ENCODE data around the gene RRP7A.
A peak's percentile ranks its signal among the peaks of the same experiment; 100 is the strongest.
"Not testable (repeated sequence)": the region's sequence is repeated elsewhere in the genome, so short reads cannot be mapped to it uniquely, and the experiment has no call there.

RRP7A gene

GRCh38 chr22:42493393-42493792 is 26.2 kb downstream of the RRP7A start:
- DNase-seq, result no peak

GRCh38 chr22:42492323-42492690 is 27.3 kb downstream of the RRP7A start:
- no peak for DNase-seq

- no peak for DNase-seq
Observed at GRCh38 chr22:42490243-42490832, 29.3 kb downstream of the RRP7A start.

- DNase-seq, result no peak
Observed at GRCh38 chr22:42489000-42489399, 30.6 kb downstream of the RRP7A start.

- no peak for DNase-seq
Observed at GRCh38 chr22:42484506-42484905, 35.1 kb downstream of the RRP7A start.

- DNase-seq, result not testable (repeated sequence)
Observed at GRCh38 chr22:42483610-42484223, 35.9 kb downstream of the RRP7A start.

GRCh38 chr22:42475122-42475521 is 44.5 kb downstream of the RRP7A start:
- DNase-seq, result no peak

- peak; percentile 22 for DNase-seq
Observed at GRCh38 chr22:42473484-42474193, 46.0 kb downstream of the RRP7A start.

- no peak for DNase-seq
Observed at GRCh38 chr22:42472671-42473070, 46.9 kb downstream of the RRP7A start.

GRCh38 chr22:42471441-42471840 is 48.2 kb downstream of the RRP7A start:
- no peak for DNase-seq

GRCh38 chr22:42470366-42471082 is 49.1 kb downstream of the RRP7A start:
- no peak for DNase-seq

- DNase-seq, result no peak
Observed at GRCh38 chr22:42468841-42469240, 50.8 kb downstream of the RRP7A start.

- no peak for DNase-seq
Observed at GRCh38 chr22:42462016-42462415, 57.6 kb downstream of the RRP7A start.

- DNase-seq, result no peak
Observed at GRCh38 chr22:42461511-42461910, 58.1 kb downstream of the RRP7A start.

Measured in CD4-positive, alpha-beta T cell treated with Interleukin-6 for 4 hours (primary cell).